HEK293T (cell line): ENCODE measurements around the gene SMIM15.
A peak's percentile ranks its signal among the peaks of the same experiment; 100 is the strongest.

Experiments
- CTCF ChIA-PET: fragments of 350-600 bp; formaldehyde crosslinking; extraction: SDS; loops from one replicate; lab custom pipeline; 2021; ENCODE audit warnings: antibody characterized with exemption, inconsistent platforms; lab: Yijun Ruan, JAX
- POLR2A ChIA-PET: fragments of 350-600 bp; formaldehyde crosslinking; extraction: SDS; loops from one replicate; lab custom pipeline; 2020; ENCODE audit warnings: antibody characterized with exemption, inconsistent platforms; lab: Yijun Ruan, JAX
- DNase-seq: peaks from one replicate; pipeline ENCODE4 v3.0.0; 2012; ENCODE audit warnings: mixed read lengths; ENCODE audit errors: extremely low spot score
- ARNT ChIP-seq: fragments of 450-650 bp; IDR thresholded peaks from 2 replicates; pipeline ENCODE4 v1.6.1; 2017; ENCODE audit warnings: mild to moderate bottlenecking
- BHLHE40 ChIP-seq: fragments of 450-650 bp; IDR thresholded peaks from 2 replicates; pipeline ENCODE4 v1.6.1; 2016; ENCODE audit warnings: mild to moderate bottlenecking, moderate library complexity, borderline replicate concordance
- CTBP1 ChIP-seq: fragments of 450-650 bp; IDR thresholded peaks from 2 replicates; pipeline ENCODE4 v1.6.1; 2016; ENCODE audit warnings: borderline replicate concordance
- ELF4 ChIP-seq: fragments of 450-650 bp; IDR thresholded peaks from 2 replicates; pipeline ENCODE4 v1.6.1; 2017; ENCODE audit warnings: antibody characterized with exemption
- FOXA1 ChIP-seq: fragments of 450-650 bp; IDR thresholded peaks from 2 replicates; pipeline ENCODE4 v1.6.1; 2016; ENCODE audit warnings: mild to moderate bottlenecking
- FOXK2 ChIP-seq: fragments of 450-650 bp; IDR thresholded peaks from 2 replicates; pipeline ENCODE4 v1.6.1; 2016; ENCODE audit warnings: mild to moderate bottlenecking
- FOXM1 ChIP-seq: fragments of 450-650 bp; IDR thresholded peaks from 2 replicates; pipeline ENCODE4 v1.6.1; 2017; ENCODE audit warnings: mild to moderate bottlenecking, borderline replicate concordance
- HDGF ChIP-seq: fragments of 450-650 bp; IDR thresholded peaks from 2 replicates; pipeline ENCODE4 v1.6.1; 2017; ENCODE audit warnings: antibody characterized with exemption, borderline replicate concordance
- L3MBTL2 ChIP-seq: fragments of 450-650 bp; conservative IDR thresholded peaks from 2 replicates; pipeline ENCODE4 v1.6.1; 2016; ENCODE audit warnings: mild to moderate bottlenecking
- LEF1 ChIP-seq: fragments of 450-650 bp; IDR thresholded peaks from 2 replicates; pipeline ENCODE4 v1.6.1; 2017; ENCODE audit warnings: mild to moderate bottlenecking, borderline replicate concordance
- NFRKB ChIP-seq: fragments of 450-650 bp; IDR thresholded peaks from 2 replicates; pipeline ENCODE4 v1.6.1; 2016; ENCODE audit warnings: mild to moderate bottlenecking, moderate library complexity
- SP1 ChIP-seq: fragments of 450-650 bp; IDR thresholded peaks from 2 replicates; pipeline ENCODE4 v1.6.1; 2017
- SUZ12 ChIP-seq: fragments of 450-650 bp; IDR thresholded peaks from 2 replicates; pipeline ENCODE4 v1.6.1; 2016; ENCODE audit warnings: mild to moderate bottlenecking
- TARDBP ChIP-seq: fragments of 450-650 bp; IDR thresholded peaks from 2 replicates; pipeline ENCODE4 v1.6.1; 2016
- ZNF384 ChIP-seq: fragments of 450-650 bp; IDR thresholded peaks from 2 replicates; pipeline ENCODE4 v1.6.1; 2016
- TF ChIP-seq, protein P1 (sequence below): fragments of 450-650 bp; IDR thresholded peaks from 2 replicates; pipeline ENCODE4 v1.6.1; 2016

Gene SMIM15, protein sequence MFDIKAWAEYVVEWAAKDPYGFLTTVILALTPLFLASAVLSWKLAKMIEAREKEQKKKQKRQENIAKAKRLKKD

DNA sequence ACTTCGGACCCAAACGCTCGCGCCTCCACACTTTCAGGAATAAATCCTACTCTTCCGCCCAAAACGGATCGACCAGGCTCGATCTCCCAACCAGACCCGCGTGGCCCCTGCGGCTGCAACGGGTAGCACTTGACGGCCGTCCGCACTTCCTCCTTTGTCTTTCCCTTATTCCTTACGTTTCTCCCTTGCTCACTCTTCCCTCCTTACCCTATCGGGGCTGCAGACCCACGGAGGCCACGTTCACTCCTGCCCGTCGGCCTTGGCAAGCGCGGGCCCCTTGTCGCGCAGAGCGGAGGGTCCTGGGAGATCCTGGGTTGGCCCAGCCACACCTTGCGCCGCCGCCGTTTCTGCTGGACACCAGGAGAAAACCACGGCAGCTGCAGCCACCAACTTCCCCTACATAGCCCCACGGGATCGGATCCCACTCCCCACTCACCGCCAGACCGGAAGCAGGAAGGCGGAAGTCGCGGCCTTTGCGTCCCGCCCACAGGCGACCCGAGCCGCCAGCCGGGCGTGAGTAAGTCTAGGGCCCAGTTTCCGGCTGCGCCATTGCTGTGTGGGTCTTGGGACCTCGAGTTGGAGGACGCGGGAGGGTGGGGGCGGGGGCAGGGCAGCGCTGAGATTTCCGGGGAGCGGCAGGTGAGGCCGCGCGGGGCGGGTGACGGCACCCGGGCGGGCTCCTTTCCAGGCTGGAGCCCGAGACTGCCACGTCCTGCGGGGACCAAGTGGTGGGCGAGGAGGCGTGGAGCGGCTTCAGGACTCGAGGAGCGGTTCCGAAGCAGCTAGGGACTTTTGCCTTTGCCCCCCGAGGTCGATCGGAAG, at the start of gene SMIM15:
Gene SMIM15, minus strand, starts transcription at position 459 of the 822 bp plus-strand sequence. CDS start 2,297 bp downstream, outside the sequence.
- peak; percentile 89 for DNase-seq
- TF ChIP-seq L3MBTL2 (peak; percentile 83), ELF4 (peak; percentile 84), HDGF (no peak), CTBP1 (no peak), TARDBP (peak; percentile 82; the same call in 1 of the 2 replicates), LEF1 (no peak)
- TF ChIP-seq, protein P1, sequence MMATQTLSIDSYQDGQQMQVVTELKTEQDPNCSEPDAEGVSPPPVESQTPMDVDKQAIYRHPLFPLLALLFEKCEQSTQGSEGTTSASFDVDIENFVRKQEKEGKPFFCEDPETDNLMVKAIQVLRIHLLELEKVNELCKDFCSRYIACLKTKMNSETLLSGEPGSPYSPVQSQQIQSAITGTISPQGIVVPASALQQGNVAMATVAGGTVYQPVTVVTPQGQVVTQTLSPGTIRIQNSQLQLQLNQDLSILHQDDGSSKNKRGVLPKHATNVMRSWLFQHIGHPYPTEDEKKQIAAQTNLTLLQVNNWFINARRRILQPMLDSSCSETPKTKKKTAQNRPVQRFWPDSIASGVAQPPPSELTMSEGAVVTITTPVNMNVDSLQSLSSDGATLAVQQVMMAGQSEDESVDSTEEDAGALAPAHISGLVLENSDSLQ, result no peak
- CTCF ChIA-PET, result no interaction called here
- POLR2A ChIA-PET, result interaction anchor here (1.8 to 2.0 kb wide), 2 partner anchors 13 to 169 kb away, joined by 4 to 6 read pairs; partner anchors contain the start of gene ZSWIM6

DNA sequence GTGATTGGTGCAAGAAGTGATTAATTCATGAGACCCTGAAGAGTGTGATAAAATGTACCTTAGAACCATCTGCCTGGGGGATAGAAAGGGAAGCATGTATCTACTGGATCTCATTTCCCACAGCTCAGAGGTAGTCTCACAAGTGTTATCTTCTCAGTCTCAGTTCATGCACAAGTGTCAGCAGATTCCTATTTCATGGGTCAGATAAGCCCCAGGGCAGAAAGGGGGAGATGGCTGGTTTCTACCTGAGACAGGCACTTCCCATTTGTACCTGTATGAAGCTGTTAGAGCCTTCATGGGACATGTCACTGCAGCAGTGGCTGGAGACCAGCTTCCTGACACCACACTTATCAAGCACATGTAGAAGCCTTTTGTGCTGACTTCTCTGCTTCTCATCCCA, 45.6 kb upstream of the SMIM15 start:
- DNase-seq, result no peak
- POLR2A ChIA-PET, result no interaction called here
- CTCF ChIA-PET, result no interaction called here
- TF ChIP-seq SP1, result no peak
- TF ChIP-seq HDGF, result no peak
- no peak for TF ChIP-seq FOXK2
- no peak for TF ChIP-seq NFRKB
- TF ChIP-seq, protein P1, result no peak
- no peak for TF ChIP-seq SUZ12
- TF ChIP-seq ELF4, result no peak
- no peak for TF ChIP-seq L3MBTL2
- TF ChIP-seq BHLHE40, result no peak
- TF ChIP-seq FOXA1, result no peak
- TF ChIP-seq ZNF384, result no peak
- no peak for TF ChIP-seq FOXM1
- TF ChIP-seq ARNT, result no peak
- TF ChIP-seq CTBP1, result no peak
- TF ChIP-seq TARDBP, result no peak

DNA sequence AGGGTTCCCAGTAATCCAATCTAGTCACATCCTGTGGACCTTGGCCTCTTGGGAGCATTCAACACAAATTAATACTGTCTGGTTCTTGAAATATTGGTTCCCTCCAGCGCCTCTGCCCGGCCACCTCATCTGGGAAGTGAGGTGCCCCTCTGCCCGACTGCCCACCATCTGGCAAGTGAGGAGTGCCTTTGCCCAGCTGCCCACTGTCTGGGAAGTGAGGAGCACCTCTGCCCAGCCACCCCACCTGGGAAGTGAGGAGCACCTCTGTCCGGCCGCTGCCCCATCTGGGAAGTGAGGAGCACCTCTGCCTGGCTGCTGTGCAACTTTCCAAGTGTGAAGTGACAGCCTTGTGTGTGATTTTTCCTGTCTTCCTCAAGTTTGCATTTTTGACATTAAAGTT, 42.7 kb upstream of the SMIM15 start:
- DNase-seq, result no peak
- TF ChIP-seq, protein P1, result no peak
- no peak for TF ChIP-seq BHLHE40
- CTCF ChIA-PET, result no interaction called here
- POLR2A ChIA-PET, result no interaction called here

DNA sequence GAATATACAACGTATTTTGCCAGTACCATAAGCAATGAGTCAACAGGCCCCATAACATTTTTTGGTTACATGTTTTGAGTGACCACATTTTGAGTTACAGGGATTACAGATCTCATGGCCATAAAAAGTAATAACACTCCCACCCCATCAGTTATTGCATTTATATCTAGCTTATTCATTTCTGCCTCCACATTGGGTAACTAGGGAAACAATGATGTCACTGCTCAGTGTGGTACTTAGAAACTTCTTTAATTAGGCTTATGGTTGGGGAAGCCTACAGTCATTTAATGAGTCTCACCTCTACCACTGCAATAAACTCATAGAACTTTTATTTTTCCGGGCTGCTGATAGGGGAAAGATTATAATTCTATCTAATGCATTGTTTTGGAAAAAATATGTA, 39.9 kb upstream of the SMIM15 start:
- TF ChIP-seq BHLHE40, result no peak
- TF ChIP-seq NFRKB, result no peak
- TF ChIP-seq FOXM1, result no peak
- TF ChIP-seq HDGF, result no peak
- no peak for TF ChIP-seq TARDBP
- TF ChIP-seq FOXA1, result no peak
- no peak for TF ChIP-seq ELF4
- TF ChIP-seq FOXK2, result no peak
- TF ChIP-seq ZNF384, result no peak
- TF ChIP-seq, protein P1, result no peak
- no peak for TF ChIP-seq CTBP1
- no peak for TF ChIP-seq SUZ12
- TF ChIP-seq SP1, result no peak
- TF ChIP-seq LEF1, result no peak
- no peak for TF ChIP-seq ARNT
- ChIA-PET POLR2A (no interaction called here), CTCF (no interaction called here)
- no peak for DNase-seq

DNA sequence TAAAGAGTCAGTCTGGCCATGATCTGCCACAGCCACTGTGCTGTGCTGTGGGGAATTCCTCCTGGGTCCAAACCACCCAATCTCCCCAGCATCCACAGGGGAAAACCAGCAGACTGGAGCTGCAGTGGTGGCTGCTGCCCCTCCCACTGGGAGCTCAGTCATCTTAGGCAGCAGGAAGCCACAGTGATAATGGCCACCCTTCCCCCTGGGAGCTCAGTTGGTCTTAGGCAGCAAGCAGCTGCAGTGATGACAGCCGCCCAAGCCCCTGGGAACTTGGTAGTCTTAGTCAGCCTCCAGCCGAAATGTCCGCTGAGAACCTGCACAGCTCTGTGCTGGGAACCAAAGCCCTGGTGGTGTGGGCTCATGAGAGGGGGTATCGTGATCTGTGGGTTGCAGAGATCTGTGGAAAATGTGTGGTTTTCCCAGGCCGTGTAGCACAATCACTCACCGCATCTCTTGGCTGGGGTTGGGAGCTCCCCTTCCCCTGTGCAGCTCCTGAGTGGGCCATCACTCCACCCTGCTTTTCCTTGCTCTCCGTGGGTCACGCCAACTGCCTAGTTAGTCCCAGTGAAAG, 38.4 kb upstream of the SMIM15 start:
- TF ChIP-seq SP1 (no peak), L3MBTL2 (no peak), FOXM1 (no peak), ARNT (no peak), ELF4 (no peak), CTBP1 (no peak), HDGF (no peak), ZNF384 (no peak), NFRKB (no peak), SUZ12 (no peak), LEF1 (no peak), FOXA1 (no peak), TARDBP (no peak), BHLHE40 (no peak), FOXK2 (no peak)
- TF ChIP-seq, protein P1, result no peak
- ChIA-PET POLR2A (no interaction called here), CTCF (no interaction called here)
- no peak for DNase-seq
